Measurements from ENCODE around the gene IAPP.
"Not testable (repeated sequence)": the region's sequence is repeated elsewhere in the genome, so short reads cannot be mapped to it uniquely, and the experiment has no call there.

Gene IAPP

DNA sequence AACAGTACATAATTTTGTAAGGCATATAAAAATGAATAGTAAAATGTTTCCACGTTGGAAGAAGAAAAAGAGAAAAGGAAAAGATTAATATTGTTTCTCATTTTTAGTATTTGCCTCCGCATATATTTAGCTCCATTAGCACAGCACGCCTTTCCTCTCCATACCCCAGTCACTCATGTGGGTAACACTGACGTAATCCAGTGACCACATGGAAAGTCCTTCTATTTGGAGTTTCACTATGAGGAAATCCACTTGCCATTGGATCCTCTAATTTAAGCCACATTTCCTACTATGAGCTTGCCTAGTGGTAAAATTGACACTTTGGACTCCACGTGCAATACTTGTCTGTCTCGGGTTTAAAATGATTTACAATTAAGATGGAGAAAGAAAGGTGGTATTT, 32.3 kb upstream of the IAPP start:
- Histone ChIP-seq H3K9me3 (ENCODE audit: control insufficient read depth, insufficient read depth, low read length) (no peaks in the 10 kb centered on the region), H3K36me3 (ENCODE audit: control insufficient read depth, insufficient read depth, low read length) (no peaks in the 10 kb centered on the region), H3K27ac (ENCODE audit: low read depth, low read length) (no peak overlapping the region), H3K4me3 (ENCODE audit: low read depth, low read length) (no peak overlapping the region), H3K4me1 (ENCODE audit: control insufficient read depth, insufficient read depth, low read length) (peaks cover 32% of the 10 kb centered on the region), H3K9ac (ENCODE audit: low read depth, low read length) (no peak overlapping the region; the same call in 1 of the 2 replicates), H3K27me3 (ENCODE audit: control insufficient read depth, insufficient read depth, low read length) (no peaks in the 10 kb centered on the region)

DNA sequence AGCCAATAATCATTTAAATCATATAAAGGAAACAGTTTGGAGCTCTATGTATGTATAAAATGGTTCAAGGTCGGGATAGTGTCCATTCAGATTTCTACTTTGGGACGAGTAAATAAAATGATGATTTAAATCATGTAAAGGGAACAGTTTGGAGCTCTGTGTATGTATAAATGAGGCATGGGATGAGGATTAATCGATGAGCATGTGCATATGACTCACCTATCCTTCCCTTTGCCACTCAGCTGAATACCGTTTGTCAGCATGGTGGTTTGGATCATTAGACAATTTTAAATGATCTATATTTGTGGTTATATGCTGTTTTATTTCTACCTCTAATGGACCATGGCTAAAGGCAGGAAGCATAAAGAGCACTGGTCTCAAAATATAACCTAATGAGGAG, 30.9 kb upstream of the IAPP start:
- Histone ChIP-seq H3K9me3 (ENCODE audit: control insufficient read depth, insufficient read depth, low read length) (no peaks in the 10 kb centered on the region), H3K4me1 (ENCODE audit: control insufficient read depth, insufficient read depth, low read length) (peaks cover 33% of the 10 kb centered on the region), H3K4me3 (ENCODE audit: low read depth, low read length) (no peak overlapping the region), H3K9ac (ENCODE audit: low read depth, low read length) (no peak overlapping the region), H3K27ac (ENCODE audit: low read depth, low read length) (no peak overlapping the region), H3K36me3 (ENCODE audit: control insufficient read depth, insufficient read depth, low read length) (no peaks in the 10 kb centered on the region), H3K27me3 (ENCODE audit: control insufficient read depth, insufficient read depth, low read length) (no peaks in the 10 kb centered on the region)

DNA sequence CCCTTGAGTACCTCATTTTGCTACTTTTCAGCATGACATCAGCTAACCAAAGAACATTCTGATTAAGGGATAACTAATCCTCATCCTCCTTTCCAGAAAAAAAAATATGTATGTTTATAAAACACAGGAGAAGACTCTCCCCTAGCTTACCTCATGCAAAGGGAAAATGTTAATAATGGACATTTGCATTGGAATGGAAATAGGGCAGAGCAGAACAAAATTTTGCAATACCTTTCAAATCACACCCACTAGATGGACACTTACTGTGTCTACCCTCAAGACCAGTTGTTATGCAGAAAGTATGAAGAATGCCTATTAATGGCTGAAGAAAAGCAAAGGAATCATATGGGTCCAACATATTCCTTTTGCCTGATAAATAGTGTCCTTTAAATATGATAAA, 29.1 kb upstream of the IAPP start:
- peaks cover 33% of the 10 kb centered on the region for H3K4me1 ChIP-seq (ENCODE audit: control insufficient read depth, insufficient read depth, low read length)
- H3K9me3 ChIP-seq (ENCODE audit: control insufficient read depth, insufficient read depth, low read length) = no peaks in the 10 kb centered on the region
- H3K9ac ChIP-seq (ENCODE audit: low read depth, low read length) = no peak overlapping the region
- no peaks in the 10 kb centered on the region for H3K27me3 ChIP-seq (ENCODE audit: control insufficient read depth, insufficient read depth, low read length)
- no peak overlapping the region for H3K27ac ChIP-seq (ENCODE audit: low read depth, low read length)
- H3K36me3 ChIP-seq (ENCODE audit: control insufficient read depth, insufficient read depth, low read length) = no peaks in the 10 kb centered on the region
- no peak overlapping the region for H3K4me3 ChIP-seq (ENCODE audit: low read depth, low read length)

DNA sequence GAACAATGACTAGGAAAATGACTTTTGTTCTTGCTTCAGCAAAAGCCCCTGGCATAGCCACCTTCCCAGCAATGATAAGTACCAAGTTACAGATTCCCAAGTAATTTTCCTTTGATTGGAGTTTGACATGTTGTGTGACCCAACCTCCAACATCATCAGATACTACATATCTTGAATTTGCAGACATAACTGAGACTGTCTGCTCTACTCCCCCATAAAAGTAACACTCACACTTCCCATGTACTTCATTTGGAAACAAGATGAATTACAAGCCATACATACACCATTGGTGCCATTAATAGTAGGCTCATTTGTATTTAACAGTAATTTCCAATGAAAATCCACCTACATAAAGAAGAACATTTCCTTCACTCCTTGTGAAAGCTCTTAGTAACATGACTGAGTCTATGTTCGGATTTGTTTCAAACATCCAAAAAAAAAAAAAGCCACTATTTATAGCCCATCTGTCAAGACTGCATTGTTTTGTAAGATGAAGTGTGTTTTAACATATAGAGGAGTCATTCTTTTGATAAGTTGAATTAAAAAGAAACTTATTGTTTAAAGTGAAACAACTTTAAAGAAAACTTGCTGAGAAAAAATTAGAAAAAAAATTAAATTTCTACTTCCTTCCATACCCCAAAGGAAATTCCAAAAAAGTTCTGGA, 26.0 kb upstream of the IAPP start:
- no peak overlapping the region for H3K9ac ChIP-seq (ENCODE audit: low read depth, low read length)
- H3K27me3 ChIP-seq (ENCODE audit: control insufficient read depth, insufficient read depth, low read length) = no peaks in the 10 kb centered on the region
- H3K9me3 ChIP-seq (ENCODE audit: control insufficient read depth, insufficient read depth, low read length) = no peaks in the 10 kb centered on the region
- H3K27ac ChIP-seq (ENCODE audit: low read depth, low read length) = no peak overlapping the region
- H3K36me3 ChIP-seq (ENCODE audit: control insufficient read depth, insufficient read depth, low read length) = no peaks in the 10 kb centered on the region
- no peak overlapping the region for H3K4me3 ChIP-seq (ENCODE audit: low read depth, low read length)
- H3K4me1 ChIP-seq (ENCODE audit: control insufficient read depth, insufficient read depth, low read length) = peaks cover 18% of the 10 kb centered on the region

DNA sequence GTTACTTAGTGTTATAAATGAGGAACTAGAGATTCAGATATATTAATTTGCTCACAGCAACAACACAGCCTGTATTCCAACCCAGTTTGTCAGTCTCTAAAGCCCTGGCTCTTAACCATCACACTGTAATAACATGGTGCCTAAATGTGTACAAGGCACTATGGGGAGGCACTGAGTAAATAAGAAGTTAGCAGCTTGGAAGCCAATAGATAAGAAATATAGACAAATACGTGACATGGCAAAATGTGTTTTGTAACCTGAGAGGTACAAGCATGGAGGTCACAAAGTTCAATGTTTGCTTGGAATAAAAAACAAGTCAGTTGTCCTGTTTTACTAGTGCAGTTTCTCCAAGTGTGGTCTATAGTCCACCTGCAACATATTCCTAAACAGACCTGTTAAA, 21.7 kb upstream of the IAPP start:
- H3K27me3 ChIP-seq (ENCODE audit: control insufficient read depth, insufficient read depth, low read length) = no peaks in the 10 kb centered on the region
- no peak overlapping the region for H3K27ac ChIP-seq (ENCODE audit: low read depth, low read length)
- H3K9me3 ChIP-seq (ENCODE audit: control insufficient read depth, insufficient read depth, low read length) = no peaks in the 10 kb centered on the region
- H3K36me3 ChIP-seq (ENCODE audit: control insufficient read depth, insufficient read depth, low read length) = no peaks in the 10 kb centered on the region
- H3K4me3 ChIP-seq (ENCODE audit: low read depth, low read length) = no peak overlapping the region
- H3K4me1 ChIP-seq (ENCODE audit: control insufficient read depth, insufficient read depth, low read length) = 0 out of 2 replicates have a peak, but pooled peaks cover 4% of the 10 kb centered on the region
- H3K9ac ChIP-seq (ENCODE audit: low read depth, low read length) = no peak overlapping the region

DNA sequence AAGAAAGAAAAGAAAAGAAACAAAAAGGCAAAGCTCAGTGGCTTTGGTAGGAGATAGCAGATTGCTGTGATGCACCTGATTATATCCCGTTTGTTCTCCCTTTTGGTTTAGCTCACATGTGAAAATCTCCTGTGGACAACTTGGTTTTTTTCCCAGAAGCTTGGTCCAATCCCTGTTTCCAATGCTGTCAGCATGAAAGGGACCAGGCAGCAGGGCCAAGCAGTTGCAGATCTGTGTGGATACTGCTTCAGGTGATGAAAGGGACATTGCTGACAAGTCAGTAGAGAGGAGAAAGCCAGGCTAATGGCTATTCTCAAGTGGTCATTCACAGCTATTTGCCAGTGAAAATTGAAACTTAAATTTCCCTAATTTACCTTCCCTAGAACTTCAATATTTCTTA, 19.2 kb upstream of the IAPP start:
- Histone ChIP-seq H3K27me3 (ENCODE audit: control insufficient read depth, insufficient read depth, low read length) (no peaks in the 10 kb centered on the region), H3K27ac (ENCODE audit: low read depth, low read length) (no peak overlapping the region), H3K9ac (ENCODE audit: low read depth, low read length) (no peak overlapping the region), H3K4me1 (ENCODE audit: control insufficient read depth, insufficient read depth, low read length) (0 out of 2 replicates have a peak, but pooled peaks cover 4% of the 10 kb centered on the region), H3K4me3 (ENCODE audit: low read depth, low read length) (no peak overlapping the region), H3K36me3 (ENCODE audit: control insufficient read depth, insufficient read depth, low read length) (no peaks in the 10 kb centered on the region), H3K9me3 (ENCODE audit: control insufficient read depth, insufficient read depth, low read length) (no peaks in the 10 kb centered on the region)

DNA sequence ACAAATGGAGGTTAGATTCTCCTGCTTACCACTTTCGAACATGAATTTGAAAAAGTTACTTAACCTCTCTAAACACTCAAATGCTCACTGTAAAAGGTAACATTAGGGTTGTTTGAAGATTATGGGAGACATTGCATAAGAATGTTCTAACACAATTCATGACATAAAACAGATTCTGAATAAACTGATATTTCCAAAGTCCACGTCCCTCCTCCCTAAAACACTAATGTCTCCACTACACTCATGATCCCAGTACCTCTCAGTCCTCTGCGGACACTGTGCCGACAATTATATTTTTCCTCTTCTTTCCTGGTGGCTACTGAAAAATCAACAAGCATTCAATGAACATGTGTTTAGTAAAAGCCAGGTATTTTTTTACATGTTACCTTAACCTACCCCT, 18.8 kb upstream of the IAPP start:
- Histone ChIP-seq H3K27ac (ENCODE audit: low read depth, low read length) (no peak overlapping the region), H3K36me3 (ENCODE audit: control insufficient read depth, insufficient read depth, low read length) (no peaks in the 10 kb centered on the region), H3K4me1 (ENCODE audit: control insufficient read depth, insufficient read depth, low read length) (0 out of 2 replicates have a peak, but pooled peaks cover 4% of the 10 kb centered on the region), H3K4me3 (ENCODE audit: low read depth, low read length) (no peak overlapping the region), H3K27me3 (ENCODE audit: control insufficient read depth, insufficient read depth, low read length) (no peaks in the 10 kb centered on the region), H3K9me3 (ENCODE audit: control insufficient read depth, insufficient read depth, low read length) (no peaks in the 10 kb centered on the region), H3K9ac (ENCODE audit: low read depth, low read length) (no peak overlapping the region)

DNA sequence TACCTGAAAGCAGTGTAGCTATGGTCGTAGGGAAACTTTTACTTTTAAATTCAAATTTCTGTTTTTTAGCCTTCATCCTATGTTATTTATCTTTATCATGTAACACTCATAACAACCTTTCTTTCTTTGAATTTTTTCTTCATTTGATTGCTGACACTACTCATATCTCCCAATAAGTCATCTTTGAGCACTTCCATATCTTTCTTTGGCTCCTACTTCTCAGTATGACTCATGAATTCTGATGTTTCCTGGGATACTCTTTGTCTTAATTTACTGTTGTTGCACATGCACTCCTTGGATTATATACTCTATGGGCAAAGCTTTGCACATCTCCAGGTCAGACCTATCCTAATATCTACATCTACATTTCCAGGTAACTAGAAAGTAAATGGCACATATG, 18.1 kb upstream of the IAPP start:
- Histone ChIP-seq H3K9me3 (ENCODE audit: control insufficient read depth, insufficient read depth, low read length) (no peaks in the 10 kb centered on the region), H3K27me3 (ENCODE audit: control insufficient read depth, insufficient read depth, low read length) (no peaks in the 10 kb centered on the region), H3K9ac (ENCODE audit: low read depth, low read length) (no peak overlapping the region), H3K4me3 (ENCODE audit: low read depth, low read length) (no peak overlapping the region), H3K4me1 (ENCODE audit: control insufficient read depth, insufficient read depth, low read length) (0 out of 2 replicates have a peak, but pooled peaks cover 4% of the 10 kb centered on the region), H3K36me3 (ENCODE audit: control insufficient read depth, insufficient read depth, low read length) (no peaks in the 10 kb centered on the region), H3K27ac (ENCODE audit: low read depth, low read length) (no peak overlapping the region)

DNA sequence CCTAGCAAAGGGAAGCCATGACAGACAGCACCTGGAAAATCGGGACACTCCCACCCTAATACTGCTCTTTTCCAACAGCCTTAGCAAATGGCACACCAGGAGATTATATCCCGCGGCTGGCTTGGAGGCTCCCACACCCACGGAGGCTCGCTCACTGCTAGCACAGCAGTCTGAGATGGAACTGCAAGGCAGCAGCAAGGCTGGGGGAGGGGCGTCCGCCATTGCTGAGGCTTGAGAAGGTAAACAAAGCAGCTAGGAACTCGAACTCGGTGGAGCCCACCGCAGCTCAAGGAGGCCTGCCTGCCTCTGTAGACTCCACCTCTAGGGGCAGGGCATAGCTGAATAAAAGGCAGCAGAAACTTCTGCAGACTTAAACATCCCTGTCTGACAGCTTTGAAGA, 12.1 kb upstream of the IAPP start:
- not testable (repeated sequence) for H3K9me3 ChIP-seq (ENCODE audit: control insufficient read depth, insufficient read depth, low read length); H3K9ac ChIP-seq (ENCODE audit: low read depth, low read length); H3K4me3 ChIP-seq (ENCODE audit: low read depth, low read length); H3K27me3 ChIP-seq (ENCODE audit: control insufficient read depth, insufficient read depth, low read length); H3K4me1 ChIP-seq (ENCODE audit: control insufficient read depth, insufficient read depth, low read length); H3K36me3 ChIP-seq (ENCODE audit: control insufficient read depth, insufficient read depth, low read length); H3K27ac ChIP-seq (ENCODE audit: low read depth, low read length)

DNA sequence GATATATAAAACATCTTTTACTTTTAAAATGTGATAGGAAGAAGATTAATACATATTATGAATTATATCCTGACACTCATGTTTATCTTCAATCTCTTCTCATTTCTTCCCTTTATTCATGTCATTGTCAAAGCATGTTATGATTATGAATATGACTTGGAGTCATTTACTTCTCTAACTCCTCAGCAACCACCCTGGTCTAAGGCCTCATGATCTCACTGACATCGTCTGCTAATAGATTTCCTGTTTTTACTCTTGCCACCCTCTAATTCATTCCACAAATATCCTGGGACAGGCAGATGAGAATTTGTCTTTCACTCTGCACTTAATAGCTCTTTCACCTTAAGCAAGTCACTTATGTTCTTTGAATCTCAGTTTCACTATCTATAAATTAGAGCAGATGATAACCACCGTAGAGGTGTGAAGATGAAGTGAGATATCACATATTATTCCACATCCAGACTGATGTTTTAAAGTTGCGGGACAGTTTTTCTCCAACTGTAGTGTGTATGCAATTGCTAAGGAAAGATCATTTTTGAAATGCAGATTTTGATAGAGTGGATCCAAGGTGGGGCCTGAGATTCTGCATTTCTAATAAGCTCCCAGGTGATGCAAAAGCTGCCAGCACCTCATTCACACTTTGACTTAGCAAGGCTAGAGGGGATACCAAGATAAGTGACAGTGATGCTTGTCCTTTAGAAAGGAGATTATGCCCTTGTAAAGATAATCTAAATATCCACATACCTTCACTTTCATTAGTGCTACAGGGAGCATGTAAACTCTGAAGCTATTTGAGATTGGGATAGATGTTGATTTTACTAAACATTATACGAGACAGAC, 3.3 kb upstream of the IAPP start:
- Histone ChIP-seq H3K36me3 (ENCODE audit: control insufficient read depth, insufficient read depth, low read length) (no peaks in the 10 kb centered on the region), H3K9me3 (ENCODE audit: control insufficient read depth, insufficient read depth, low read length) (no peaks in the 10 kb centered on the region), H3K27ac (ENCODE audit: low read depth, low read length) (no peak overlapping the region), H3K4me1 (ENCODE audit: control insufficient read depth, insufficient read depth, low read length) (peaks cover 8% of the 10 kb centered on the region; the same call in 1 of the 2 replicates), H3K27me3 (ENCODE audit: control insufficient read depth, insufficient read depth, low read length) (no peaks in the 10 kb centered on the region), H3K4me3 (ENCODE audit: low read depth, low read length) (no peak overlapping the region), H3K9ac (ENCODE audit: low read depth, low read length) (no peak overlapping the region)

DNA sequence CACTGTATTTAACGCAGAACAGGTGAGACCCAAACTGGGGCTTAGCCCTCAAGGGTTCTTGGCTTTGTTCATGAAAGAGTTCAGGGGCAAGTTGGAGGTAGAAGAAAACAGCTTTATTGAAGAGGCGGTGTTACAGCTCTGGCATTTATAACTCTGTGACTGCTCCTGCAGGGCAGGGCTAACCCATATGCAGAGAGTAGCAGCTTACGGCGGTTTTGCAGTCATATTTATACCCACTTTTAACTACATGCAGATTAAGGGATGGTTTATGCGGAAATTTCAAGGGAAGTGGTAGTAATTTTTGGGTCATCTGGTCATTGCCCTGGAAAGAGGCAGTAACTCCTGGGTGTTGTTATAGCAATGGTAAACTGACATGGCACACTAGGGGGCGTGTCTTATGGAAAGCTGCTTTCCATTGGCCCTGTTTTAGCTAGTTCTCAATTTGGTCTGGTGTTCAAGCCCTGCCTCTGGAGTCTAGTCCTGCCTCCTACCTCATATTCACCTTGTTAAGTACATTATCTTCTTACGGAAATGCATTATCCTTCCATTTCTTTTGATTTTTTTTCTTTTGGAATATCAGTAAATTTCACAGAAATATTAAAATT, 1.8 kb upstream of the IAPP start:
- H3K9ac ChIP-seq (ENCODE audit: low read depth, low read length) = no peak overlapping the region
- H3K9me3 ChIP-seq (ENCODE audit: control insufficient read depth, insufficient read depth, low read length) = no peaks in the 10 kb centered on the region
- H3K4me3 ChIP-seq (ENCODE audit: low read depth, low read length) = no peak overlapping the region
- no peaks in the 10 kb centered on the region for H3K27me3 ChIP-seq (ENCODE audit: control insufficient read depth, insufficient read depth, low read length)
- no peaks in the 10 kb centered on the region for H3K36me3 ChIP-seq (ENCODE audit: control insufficient read depth, insufficient read depth, low read length)
- H3K4me1 ChIP-seq (ENCODE audit: control insufficient read depth, insufficient read depth, low read length) = peaks cover 10% of the 10 kb centered on the region; the same call in 1 of the 2 replicates
- no peak overlapping the region for H3K27ac ChIP-seq (ENCODE audit: low read depth, low read length)
